Measurements from ENCODE around the gene NDUFA13.

Gene NDUFA13

DNA sequence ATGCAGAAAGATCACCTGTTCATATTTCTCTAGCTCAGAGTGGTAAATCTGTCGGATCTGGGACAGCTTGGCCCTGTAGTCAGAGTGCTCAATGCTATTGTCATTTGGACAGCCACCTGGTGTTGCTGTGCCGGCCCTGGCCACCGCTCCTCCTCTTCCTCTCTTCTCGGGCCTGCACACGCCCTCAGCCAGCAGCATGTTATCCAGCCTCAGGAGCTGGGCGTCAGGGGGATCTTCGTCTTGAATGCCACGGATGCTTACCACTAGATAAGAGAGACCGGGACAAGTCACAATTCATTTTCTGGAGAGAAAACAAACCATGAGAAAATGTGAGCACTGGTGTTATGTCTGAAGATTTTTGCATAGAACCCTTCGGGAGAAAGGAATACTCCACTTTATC is 54.5 kb downstream of the NDUFA13 start:
- no peak for DNase-seq (ENCODE audit: low read depth, low spot score)

DNA sequence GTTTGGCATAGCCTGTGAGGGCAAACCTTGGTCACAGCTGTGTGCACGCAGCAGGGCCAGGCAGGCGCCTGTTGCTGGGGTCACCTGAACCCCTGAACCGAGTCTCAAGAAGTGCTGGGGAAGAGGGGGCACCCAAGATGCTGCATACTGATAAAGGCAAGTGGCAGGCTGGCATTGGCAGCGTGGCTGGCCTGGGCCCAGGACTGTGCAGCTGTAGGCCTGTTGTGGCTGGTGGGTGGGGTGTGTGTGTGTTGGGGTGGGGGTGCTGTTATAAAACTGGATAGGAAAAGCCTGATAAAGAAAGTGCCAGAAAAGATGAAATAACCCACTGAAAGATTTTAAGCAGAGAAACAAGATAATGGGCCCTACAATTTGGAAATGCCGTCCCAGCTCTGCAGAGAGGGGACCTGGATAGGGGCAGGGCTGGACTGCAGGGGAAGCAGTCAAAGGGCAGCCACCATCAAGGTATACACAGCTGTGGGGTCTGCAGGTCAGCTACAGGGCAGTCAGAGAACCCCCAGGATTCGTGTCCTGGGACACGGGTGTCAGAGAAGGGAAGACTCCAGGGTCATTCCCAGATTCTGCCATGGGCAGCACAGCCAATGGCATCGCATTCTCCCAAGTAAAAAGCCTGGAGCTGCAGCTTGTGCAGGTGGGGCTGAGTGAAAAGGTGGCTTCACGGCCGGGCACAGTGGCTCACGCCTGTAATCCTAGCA is 55.2 kb downstream of the NDUFA13 start:
- no peak for DNase-seq (ENCODE audit: low read depth, low spot score)

GRCh38 chr19:19575411-19575810 is 59.4 kb downstream of the NDUFA13 start:
- no peak for DNase-seq (ENCODE audit: low read depth, low spot score)
